H9 (cell line): Measurements from ENCODE around the gene CCDC57. TPM values are rescaled to one million over a fixed set of nuclear protein-coding genes. Genes with fewer than 3 reads are reported as not detected.

Source experiments
- DNase-seq: peaks from one replicate; pipeline ENCODE4 v3.0.0-alpha.2; 2017
- H2AFZ ChIP-seq: one replicate; pipeline ENCODE4 v1.6.1; 2013; ENCODE audit warnings: mild to moderate bottlenecking, low read length, control low read depth, moderate library complexity
- H2AK5ac ChIP-seq: 2 replicates; pipeline ENCODE4 v1.6.1; 2013; ENCODE audit warnings: low read length, control low read depth, mixed read lengths; ENCODE audit not compliant: insufficient read length
- H2BK120ac ChIP-seq: one replicate; pipeline ENCODE4 v1.6.1; 2013; ENCODE audit warnings: low read depth, mild to moderate bottlenecking, low read length, control low read depth, inconsistent platforms; ENCODE audit not compliant: poor library complexity, severe bottlenecking
- H2BK12ac ChIP-seq: 2 replicates; pipeline ENCODE4 v1.6.1; 2013; ENCODE audit warnings: low read length, control low read depth, mixed read lengths, low read depth; ENCODE audit not compliant: insufficient read length
- H2BK15ac ChIP-seq: 2 replicates; pipeline ENCODE4 v1.6.1; 2013; ENCODE audit warnings: low read depth, low read length, control low read depth
- H2BK20ac ChIP-seq: one replicate; pipeline ENCODE4 v1.6.1; 2013; ENCODE audit warnings: low read depth, mild to moderate bottlenecking, low read length, control low read depth, inconsistent platforms; ENCODE audit not compliant: poor library complexity, severe bottlenecking
- H2BK5ac ChIP-seq: 2 replicates; pipeline ENCODE4 v1.6.1; 2013; ENCODE audit warnings: low read length, control low read depth, mixed read lengths; ENCODE audit not compliant: insufficient read length
- H3K14ac ChIP-seq: 2 replicates; pipeline ENCODE4 v1.6.1; 2013; ENCODE audit warnings: low read length, control low read depth; ENCODE audit not compliant: insufficient read depth
- H3K18ac ChIP-seq: 2 replicates; pipeline ENCODE4 v1.6.1; 2013; ENCODE audit warnings: low read depth, mild to moderate bottlenecking, mixed read lengths, low read length, control low read depth; ENCODE audit not compliant: insufficient read length
- H3K23ac ChIP-seq: 2 replicates; pipeline ENCODE4 v1.6.1; 2013; ENCODE audit warnings: low read length, control low read depth, mixed read lengths, low read depth; ENCODE audit not compliant: insufficient read length
- H3K23me2 ChIP-seq: 2 replicates; pipeline ENCODE4 v1.6.1; 2013; ENCODE audit warnings: low read depth, mild to moderate bottlenecking, mixed read lengths, low read length, control low read depth; ENCODE audit not compliant: insufficient read length, poor library complexity, severe bottlenecking
- H3K27ac ChIP-seq: 2 replicates; pipeline ENCODE4 v1.5.1; 2013; ENCODE audit warnings: low read length, control low read depth, mixed read lengths, low read depth; ENCODE audit not compliant: insufficient read length
- H3K27me3 ChIP-seq: 2 replicates; pipeline ENCODE4 v1.6.1; 2013; ENCODE audit warnings: low read length, control low read depth, inconsistent platforms; ENCODE audit not compliant: insufficient read depth
- H3K4ac ChIP-seq: 2 replicates; pipeline ENCODE4 v1.6.1; 2013; ENCODE audit warnings: low read depth, mild to moderate bottlenecking, control low read depth, inconsistent platforms, low read length, moderate library complexity
- H3K4me1 ChIP-seq: 2 replicates; pipeline ENCODE4 v1.6.1; 2013; ENCODE audit warnings: low read length, control low read depth, inconsistent platforms; ENCODE audit not compliant: insufficient read depth
- H3K4me2 ChIP-seq: 2 replicates; pipeline ENCODE4 v1.6.1; 2013; ENCODE audit warnings: low read length, control low read depth, mixed read lengths; ENCODE audit not compliant: insufficient read length, insufficient read depth
- H3K56ac ChIP-seq: 2 replicates; pipeline ENCODE4 v1.6.1; 2013; ENCODE audit warnings: low read depth, mild to moderate bottlenecking, mixed read lengths, low read length, control low read depth; ENCODE audit not compliant: insufficient read length
- H3K79me1 ChIP-seq: 2 replicates; pipeline ENCODE4 v1.6.1; 2013; ENCODE audit warnings: low read depth, mild to moderate bottlenecking, moderate library complexity, low read length, control low read depth, inconsistent platforms; ENCODE audit not compliant: insufficient read depth, poor library complexity, severe bottlenecking
- H3K79me2 ChIP-seq: 2 replicates; pipeline ENCODE4 v1.6.1; 2013; ENCODE audit warnings: low read length, control low read depth, inconsistent platforms; ENCODE audit not compliant: insufficient read depth
- H3K9ac ChIP-seq: 2 replicates; pipeline ENCODE4 v1.6.1; 2013; ENCODE audit warnings: low read length, control low read depth, mixed read lengths; ENCODE audit not compliant: insufficient read length; ENCODE audit errors: extremely low read depth
- H3K9me3 ChIP-seq: one replicate; pipeline ENCODE4 v1.6.1; 2013; ENCODE audit warnings: low read depth, low read length, inconsistent platforms; ENCODE audit not compliant: control insufficient read depth
- H3T11ph ChIP-seq: one replicate; pipeline ENCODE4 v1.6.1; 2013; ENCODE audit warnings: mild to moderate bottlenecking, low read length, control low read depth, inconsistent platforms
- H4K20me1 ChIP-seq: one replicate; pipeline ENCODE4 v1.6.1; 2013; ENCODE audit not compliant: control insufficient read depth, insufficient read length, insufficient read depth
- H4K5ac ChIP-seq: 2 replicates; pipeline ENCODE4 v1.6.1; 2013; ENCODE audit warnings: low read depth, mild to moderate bottlenecking, mixed read lengths, low read length, control low read depth; ENCODE audit not compliant: insufficient read length
- H4K8ac ChIP-seq: replicated peaks from 2 replicates; pipeline ENCODE4 v1.6.1; 2013; ENCODE audit warnings: low read length, control low read depth, mixed read lengths, low read depth; ENCODE audit not compliant: insufficient read length
- H4K91ac ChIP-seq: 2 replicates; pipeline ENCODE4 v1.6.1; 2013; ENCODE audit warnings: low read depth, mild to moderate bottlenecking, moderate library complexity, mixed read lengths, low read length, control low read depth; ENCODE audit not compliant: insufficient read length
- H3K27ac Mint-ChIP-seq, 3 experiments: 2 replicates in 2 of 3; 3 replicates in 1 of 3; pipeline ENCODE4 v1.8.0; 2020 to 2021; ENCODE audit warnings: mixed read lengths in 3 of 3, mild to moderate bottlenecking in 1 of 3, moderate library complexity in 1 of 3
- H3K27me3 Mint-ChIP-seq: 2 replicates; pipeline ENCODE4 v1.8.0; 2021; ENCODE audit warnings: low read depth, mild to moderate bottlenecking, moderate library complexity, mixed read lengths
- H3K36me3 Mint-ChIP-seq, 3 experiments: 2 replicates in 2 of 3; 3 replicates in 1 of 3; pipeline ENCODE4 v1.8.0; 2020 to 2021; ENCODE audit warnings: low read depth in 3 of 3, mixed read lengths in 3 of 3; ENCODE audit not compliant: insufficient read depth in 1 of 3
- H3K4me1 Mint-ChIP-seq, 2 experiments: 2 replicates each; pipeline ENCODE4 v1.8.0; 2020; ENCODE audit warnings: mixed read lengths in 2 of 2
- H3K4me3 Mint-ChIP-seq, 2 experiments: 2 replicates in 1 of 2; 3 replicates in 1 of 2; pipeline ENCODE4 v1.8.0; 2020 to 2021; ENCODE audit warnings: mild to moderate bottlenecking in 2 of 2, mixed read lengths in 2 of 2, moderate library complexity in 1 of 2
- H3K9me3 Mint-ChIP-seq, 2 experiments: 2 replicates in 1 of 2; 3 replicates in 1 of 2; pipeline ENCODE4 v1.8.0; 2020; ENCODE audit warnings: mild to moderate bottlenecking in 2 of 2, mixed read lengths in 2 of 2, moderate library complexity in 1 of 2
- CTCF ChIP-seq: fragments of 200-600 bp; sonication (generic); conservative IDR thresholded peaks from 3 replicates; pipeline ENCODE4 v1.8.0; 2021; ENCODE audit warnings: antibody characterized with exemption, mild to moderate bottlenecking
- WGBS: extraction: QIAGEN DNeasy Blood & Tissue Kit; methylation state at CpG from one replicate; pipeline ENCODE4 v1.1.7; 2013; ENCODE audit warnings: missing lambda C conversion rate, low lambda C conversion rate, mixed read lengths; ENCODE audit not compliant: insufficient read length; ENCODE audit errors: extremely low coverage; 5-methylcytosine and 5-hydroxymethylcytosine counted together
- total RNA-seq: library from RNA; stranded (reverse); gene quantifications from 2 replicates; pipeline ENCODE4 v1.2.1, GENCODE V29; 2021

Gene CCDC57
- total RNA-seq, 1 experiment from 2014 or later: 11.0 TPM

GRCh38 chr17:82077617-82078358, 134.9 kb downstream of the CCDC57 start:
- Histone ChIP-seq H3K14ac (no peak overlapping the region), H3K4me1 (no peaks in the 10 kb centered on the region), H3K4ac (no peak overlapping the region), H3K18ac (no peak overlapping the region), H2AFZ (no peak overlapping the region), H3T11ph (no peak overlapping the region), H4K20me1 (no peaks in the 10 kb centered on the region), H2BK5ac (no peak overlapping the region), H3K23ac (no peak overlapping the region), H3K9me3 (no peaks in the 10 kb centered on the region), H2BK15ac (no peak overlapping the region), H3K56ac (no peak overlapping the region), H3K23me2 (no peaks in the 10 kb centered on the region), H3K27ac (no peak overlapping the region), H2BK12ac (no peak overlapping the region), H3K9ac (no peak overlapping the region), H4K91ac (no peak overlapping the region), H4K8ac (no peak overlapping the region), H4K5ac (no peak overlapping the region), H3K4me2 (no peak overlapping the region), H2BK120ac (no peak overlapping the region), H2AK5ac (no peak overlapping the region), H2BK20ac (no peak overlapping the region), H3K79me2 (no peaks in the 10 kb centered on the region), H3K79me1 (no peaks in the 10 kb centered on the region), H3K27me3 (no peaks in the 10 kb centered on the region)
- no CpG with 5 or more reads among the region's 28 CpGs for WGBS
- peak; percentile 80 for DNase-seq
- no peak for TF ChIP-seq CTCF
- no peak overlapping the region for H3K4me3 Mint-ChIP-seq
- H3K9me3 Mint-ChIP-seq: no peaks in the 10 kb centered on the region
- peaks cover 14 to 36% (median 33%) of the 10 kb centered on the region in 3 experiments; a peak in 6 of 7 replicates for H3K36me3 Mint-ChIP-seq
- H3K4me1 Mint-ChIP-seq: no peaks in the 10 kb centered on the region; a peak in 2 of 4 replicates
- peaks cover 25% of the 10 kb centered on the region for H3K27me3 Mint-ChIP-seq
- peak overlapping the region in 2 of 3 experiments; percentile 44 to 83; a peak in 2 of 7 replicates for H3K27ac Mint-ChIP-seq
